AG04449 (cell line): ENCODE data around the gene CDH13.

Experiments
- CTCF ChIA-PET: fragments of 350-600 bp; formaldehyde crosslinking; extraction: SDS; loops from one replicate; lab custom pipeline; 2021; ENCODE audit warnings: antibody characterized with exemption; lab: Yijun Ruan, JAX
- POLR2A ChIA-PET: fragments of 400-600, 350-600 bp; formaldehyde crosslinking; extraction: SDS; loops from one replicate; lab custom pipeline; 2020; ENCODE audit warnings: antibody characterized with exemption, inconsistent platforms; lab: Yijun Ruan, JAX
- DNase-seq: peaks from one replicate; pipeline ENCODE4 v3.0.0-alpha.2; 2010; ENCODE audit warnings: low read depth, low spot score
- H3K4me3 ChIP-seq: 2 replicates; pipeline ENCODE4 v1.5.1; 2011; ENCODE audit warnings: low read depth, mild to moderate bottlenecking, control low read depth, low read length
- TF ChIP-seq, protein P1 (sequence below): IDR thresholded peaks from one replicate; pipeline ENCODE4 v1.5.1; 2011; ENCODE audit warnings: mild to moderate bottlenecking, moderate library complexity, low read length, control low read depth, inconsistent platforms; ENCODE audit not compliant: insufficient read depth; ENCODE audit errors: missing control alignments

CDH13 gene

DNA sequence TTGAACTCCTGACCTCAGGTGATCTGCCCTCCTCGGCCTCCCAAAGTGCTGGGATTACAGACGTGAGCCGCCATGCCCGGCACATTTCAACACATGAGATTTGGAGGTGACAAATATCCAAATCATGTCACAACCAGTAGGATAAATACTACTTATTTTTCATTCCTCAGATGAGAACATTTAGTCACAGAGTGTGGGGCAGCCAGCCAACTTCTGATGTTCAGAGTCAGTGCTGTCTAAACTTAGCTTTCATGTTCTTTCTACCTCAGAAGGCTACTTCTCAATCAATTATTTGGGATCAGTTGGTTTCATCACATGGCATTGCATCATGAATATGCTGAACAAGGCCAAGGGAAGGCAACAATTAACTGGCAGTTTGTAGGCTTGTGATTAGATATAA lies 134.5 kb downstream of the CDH13 start:
- POLR2A ChIA-PET: interaction anchor here (0.7 kb wide), 1 partner anchor 31 kb away, joined by 3 read pairs; no protein-coding TSS in a partner anchor
- H3K4me3 ChIP-seq: no peak overlapping the region
- TF ChIP-seq, protein P1, sequence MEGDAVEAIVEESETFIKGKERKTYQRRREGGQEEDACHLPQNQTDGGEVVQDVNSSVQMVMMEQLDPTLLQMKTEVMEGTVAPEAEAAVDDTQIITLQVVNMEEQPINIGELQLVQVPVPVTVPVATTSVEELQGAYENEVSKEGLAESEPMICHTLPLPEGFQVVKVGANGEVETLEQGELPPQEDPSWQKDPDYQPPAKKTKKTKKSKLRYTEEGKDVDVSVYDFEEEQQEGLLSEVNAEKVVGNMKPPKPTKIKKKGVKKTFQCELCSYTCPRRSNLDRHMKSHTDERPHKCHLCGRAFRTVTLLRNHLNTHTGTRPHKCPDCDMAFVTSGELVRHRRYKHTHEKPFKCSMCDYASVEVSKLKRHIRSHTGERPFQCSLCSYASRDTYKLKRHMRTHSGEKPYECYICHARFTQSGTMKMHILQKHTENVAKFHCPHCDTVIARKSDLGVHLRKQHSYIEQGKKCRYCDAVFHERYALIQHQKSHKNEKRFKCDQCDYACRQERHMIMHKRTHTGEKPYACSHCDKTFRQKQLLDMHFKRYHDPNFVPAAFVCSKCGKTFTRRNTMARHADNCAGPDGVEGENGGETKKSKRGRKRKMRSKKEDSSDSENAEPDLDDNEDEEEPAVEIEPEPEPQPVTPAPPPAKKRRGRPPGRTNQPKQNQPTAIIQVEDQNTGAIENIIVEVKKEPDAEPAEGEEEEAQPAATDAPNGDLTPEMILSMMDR: no peak
- DNase-seq: no peak
- CTCF ChIA-PET: interaction anchor here (1.3 kb wide), 1 partner anchor 39 kb away, joined by 3 read pairs; no protein-coding TSS in a partner anchor

DNA sequence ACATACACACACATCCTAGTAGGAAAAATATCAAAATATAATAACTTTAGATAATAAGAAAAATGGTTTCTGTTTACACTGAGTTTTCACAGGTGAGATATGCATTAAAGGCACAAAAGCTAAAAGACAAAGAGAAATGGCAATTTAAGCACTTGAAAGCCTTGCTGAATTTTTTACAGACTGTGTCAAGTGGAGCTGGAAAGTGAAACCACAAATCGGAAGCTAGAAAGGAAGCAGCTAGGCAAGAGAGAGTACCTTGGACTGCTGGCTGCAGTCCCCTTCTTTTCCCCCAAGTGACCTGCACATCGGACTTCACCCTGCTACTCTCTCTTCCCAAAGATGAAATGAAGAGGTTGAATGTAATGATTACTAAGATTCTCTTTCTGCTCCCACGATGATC lies 135.1 kb downstream of the CDH13 start:
- DNase-seq: no peak
- ChIA-PET CTCF (interaction anchor here (1.3 kb wide), 1 partner anchor 39 kb away, joined by 3 read pairs; no protein-coding TSS in a partner anchor), POLR2A (no interaction called here)
- no peak overlapping the region for H3K4me3 ChIP-seq
- TF ChIP-seq, protein P1: no peak

DNA sequence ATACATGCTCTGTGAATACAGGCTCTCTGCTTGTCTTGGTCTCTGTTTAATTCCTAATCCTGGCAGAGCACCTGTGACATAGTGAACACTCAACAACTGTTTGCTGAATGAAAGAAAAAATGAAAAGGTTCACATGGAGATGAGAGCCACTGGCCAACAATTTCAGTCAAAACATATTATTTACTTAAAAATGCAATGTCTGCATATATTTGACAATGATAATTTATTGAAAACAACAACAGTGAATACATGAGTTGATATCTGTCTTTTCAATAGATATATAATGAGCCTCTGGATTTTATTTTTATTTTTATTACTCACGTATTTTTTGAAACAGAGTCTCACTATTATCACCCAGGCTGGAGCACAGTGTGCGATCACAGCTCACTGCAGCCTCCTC lies 136.6 kb downstream of the CDH13 start:
- ChIA-PET POLR2A (no interaction called here), CTCF (no interaction called here)
- TF ChIP-seq, protein P1: no peak
- H3K4me3 ChIP-seq: no peak overlapping the region
- no peak for DNase-seq

DNA sequence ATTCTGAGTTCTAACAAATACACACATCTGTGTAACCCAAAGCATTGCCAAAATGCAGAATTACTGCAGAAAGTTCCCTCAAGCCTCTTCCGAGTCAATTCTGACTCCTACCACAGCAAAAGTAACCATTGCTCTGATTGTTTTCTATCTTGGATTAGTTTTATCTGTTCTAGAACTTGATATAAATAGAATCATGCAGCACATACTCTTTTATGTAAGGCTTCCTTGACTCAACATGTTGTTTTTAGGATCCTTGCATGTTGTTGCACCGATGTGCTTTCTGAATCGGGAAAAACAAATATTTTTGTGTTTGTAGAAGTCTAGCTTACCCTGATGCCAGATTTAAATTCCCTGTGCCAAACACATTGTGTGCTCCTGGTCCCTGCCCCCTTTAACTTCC lies 140.4 kb downstream of the CDH13 start:
- CTCF ChIA-PET: no interaction called here
- TF ChIP-seq, protein P1: no peak
- POLR2A ChIA-PET: no interaction called here
- H3K4me3 ChIP-seq: no peak overlapping the region
- no peak for DNase-seq

DNA sequence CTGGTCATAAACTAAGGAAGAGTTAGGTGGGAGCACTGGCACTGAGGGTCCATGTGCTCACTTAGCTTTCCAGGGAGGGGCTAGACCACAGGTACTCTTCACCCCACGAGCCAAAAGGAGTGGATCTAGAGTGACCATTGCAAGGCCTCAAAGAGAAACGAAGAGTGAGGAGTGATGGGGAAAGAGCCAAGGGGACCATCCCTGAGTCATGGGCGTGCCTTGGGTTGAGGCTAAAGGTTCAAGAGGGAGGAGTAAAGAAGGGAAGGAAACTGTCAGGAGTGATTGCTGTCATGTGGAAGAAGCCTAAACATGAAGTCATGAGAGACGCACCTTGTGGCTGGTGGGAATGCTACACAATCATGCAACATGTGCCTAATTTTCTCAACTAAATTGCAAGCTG lies 141.0 kb downstream of the CDH13 start:
- ChIA-PET POLR2A (no interaction called here), CTCF (interaction anchor here (1.0 kb wide), 1 partner anchor 10 kb away, joined by 3 read pairs; no protein-coding TSS in a partner anchor)
- no peak for DNase-seq
- no peak overlapping the region for H3K4me3 ChIP-seq
- TF ChIP-seq, protein P1: no peak

DNA sequence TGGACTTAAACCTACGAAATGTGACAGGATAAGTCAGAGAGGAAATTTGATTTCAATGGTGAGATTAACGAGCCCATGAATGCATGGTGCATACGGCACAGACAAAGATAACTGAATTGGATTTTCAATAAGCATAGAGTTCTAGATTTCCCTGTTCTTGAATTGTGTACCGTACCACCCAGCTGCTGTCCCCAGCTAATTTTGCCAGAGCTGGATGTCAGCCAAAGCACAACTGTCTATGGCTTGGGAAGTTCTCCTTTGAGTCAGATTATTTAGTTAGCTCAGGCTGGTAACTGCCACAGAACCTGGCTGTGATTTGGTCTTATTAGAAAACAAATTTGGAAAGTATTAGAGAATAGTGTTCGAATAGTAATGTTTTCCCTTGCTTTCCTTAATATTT lies 143.1 kb downstream of the CDH13 start:
- ChIA-PET CTCF (no interaction called here), POLR2A (no interaction called here)
- no peak overlapping the region for H3K4me3 ChIP-seq
- no peak for DNase-seq
- TF ChIP-seq, protein P1: no peak
